ENCODE data around the gene GPN1. TPM values are rescaled to one million over a fixed set of nuclear protein-coding genes. Genes with fewer than 3 reads are reported as not detected.
A peak's percentile ranks its signal among the peaks of the same experiment; 100 is the strongest.

Gene GPN1
- total RNA-seq, 1 donor from 2014 or later: 13.1 TPM

DNA sequence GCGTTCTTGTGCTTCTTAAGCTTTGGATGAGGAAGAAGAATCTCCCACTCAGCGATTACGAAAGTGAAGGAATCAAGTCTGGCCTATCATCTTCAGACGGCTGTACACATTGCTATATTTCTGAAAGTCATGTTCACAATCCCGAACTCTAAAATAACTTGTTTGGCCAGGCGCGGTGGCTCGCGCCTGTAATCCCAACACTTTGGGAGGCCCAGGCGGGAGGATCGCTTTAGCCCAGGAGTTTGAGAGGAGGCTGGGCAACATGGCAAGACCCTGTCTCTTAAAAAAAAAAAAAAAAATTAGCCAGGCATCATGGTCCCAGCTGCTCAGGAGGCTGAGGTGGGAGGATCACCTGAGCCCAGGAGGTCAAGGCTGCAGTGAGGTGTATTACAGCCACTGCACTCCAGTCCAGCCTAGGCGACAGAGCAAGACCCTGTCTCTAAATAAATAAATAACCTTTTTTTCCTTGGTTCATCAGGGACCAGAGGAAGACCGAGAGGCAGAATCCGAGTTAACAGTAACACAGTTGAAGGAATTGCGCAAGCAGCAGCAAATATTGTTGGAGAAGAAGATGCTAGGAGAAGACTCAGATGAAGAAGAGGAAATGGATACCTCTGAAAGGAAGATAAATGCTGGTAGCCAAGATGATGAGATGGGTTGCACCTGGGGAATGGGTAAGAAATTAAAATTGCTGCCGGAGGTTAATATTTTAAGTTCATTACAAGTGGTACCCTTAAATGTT, 35.9 kb downstream of the GPN1 start:
- intact Hi-C loops (cut with DNase I): no loop called here
- Histone ChIP-seq H3K36me3 (peaks cover 46 to 49% of the 10 kb centered on the region in 2 donors), H3K27ac (no peak overlapping the region), H3K9me3 (no peaks in the 10 kb centered on the region), H3K27me3 (no peaks in the 10 kb centered on the region), H3K4me3 (peak overlapping the region; percentile 82 to 95), H3K4me1 (peaks cover 14 to 22% of the 10 kb centered on the region in 2 donors)
- no peak for DNase-seq (ENCODE audit: low spot score in 2 of 2)
- TF ChIP-seq, protein P1, sequence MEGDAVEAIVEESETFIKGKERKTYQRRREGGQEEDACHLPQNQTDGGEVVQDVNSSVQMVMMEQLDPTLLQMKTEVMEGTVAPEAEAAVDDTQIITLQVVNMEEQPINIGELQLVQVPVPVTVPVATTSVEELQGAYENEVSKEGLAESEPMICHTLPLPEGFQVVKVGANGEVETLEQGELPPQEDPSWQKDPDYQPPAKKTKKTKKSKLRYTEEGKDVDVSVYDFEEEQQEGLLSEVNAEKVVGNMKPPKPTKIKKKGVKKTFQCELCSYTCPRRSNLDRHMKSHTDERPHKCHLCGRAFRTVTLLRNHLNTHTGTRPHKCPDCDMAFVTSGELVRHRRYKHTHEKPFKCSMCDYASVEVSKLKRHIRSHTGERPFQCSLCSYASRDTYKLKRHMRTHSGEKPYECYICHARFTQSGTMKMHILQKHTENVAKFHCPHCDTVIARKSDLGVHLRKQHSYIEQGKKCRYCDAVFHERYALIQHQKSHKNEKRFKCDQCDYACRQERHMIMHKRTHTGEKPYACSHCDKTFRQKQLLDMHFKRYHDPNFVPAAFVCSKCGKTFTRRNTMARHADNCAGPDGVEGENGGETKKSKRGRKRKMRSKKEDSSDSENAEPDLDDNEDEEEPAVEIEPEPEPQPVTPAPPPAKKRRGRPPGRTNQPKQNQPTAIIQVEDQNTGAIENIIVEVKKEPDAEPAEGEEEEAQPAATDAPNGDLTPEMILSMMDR (IDR thresholded peaks at IDR 0.05): no peak

DNA sequence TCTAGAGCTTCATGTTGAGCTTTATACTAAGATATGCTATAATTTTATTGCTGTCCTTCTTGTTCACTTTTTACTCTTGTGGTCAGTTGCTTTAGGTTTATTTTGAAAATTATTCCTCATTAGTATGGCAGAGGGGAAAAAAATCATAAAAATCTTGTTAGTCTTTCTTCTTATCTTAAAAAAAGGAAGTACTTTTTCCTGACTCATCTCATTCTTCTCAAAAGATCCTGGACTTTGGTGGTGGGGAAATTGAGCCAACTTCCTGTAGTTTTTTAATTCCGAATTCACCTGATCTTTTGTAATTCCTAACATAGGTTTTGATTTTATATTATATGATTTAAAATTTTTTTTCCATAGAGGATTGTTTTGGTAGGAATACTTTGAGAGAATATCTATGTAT, 38.6 kb downstream of the GPN1 start:
- no peak for DNase-seq (ENCODE audit: low spot score in 2 of 2)
- H3K4me3 ChIP-seq: no peak overlapping the region
- no peaks in the 10 kb centered on the region for H3K27me3 ChIP-seq
- peaks cover 12 to 21% of the 10 kb centered on the region in 2 donors for H3K4me1 ChIP-seq
- TF ChIP-seq, protein P1 (IDR thresholded peaks at IDR 0.05): no peak
- H3K36me3 ChIP-seq: peaks cover 43 to 51% of the 10 kb centered on the region in 2 donors
- intact Hi-C loops (cut with DNase I): no loop called here
- H3K27ac ChIP-seq: no peak overlapping the region
- no peaks in the 10 kb centered on the region for H3K9me3 ChIP-seq

DNA sequence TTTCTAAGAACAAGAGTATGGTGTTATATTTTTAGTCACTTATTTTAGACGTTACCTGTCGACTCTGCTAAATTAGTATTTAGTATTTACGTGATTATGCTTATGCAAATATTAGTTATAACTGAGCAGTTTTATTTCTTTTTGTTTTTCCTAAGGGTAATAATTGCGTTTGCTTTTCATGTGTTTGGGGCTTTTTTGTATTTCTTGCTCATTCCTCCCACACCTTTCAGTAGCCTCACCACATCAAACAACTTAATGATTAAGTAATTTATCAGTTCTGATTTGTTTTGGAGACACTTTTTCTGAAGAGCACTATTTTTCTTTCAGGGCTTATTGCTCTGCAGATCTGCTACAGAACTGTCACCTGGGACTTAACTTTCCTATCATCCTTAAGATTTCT, 42.4 kb downstream of the GPN1 start:
- TF ChIP-seq, protein P1 (IDR thresholded peaks at IDR 0.05): no peak
- no peak for DNase-seq (ENCODE audit: low spot score in 2 of 2)
- Histone ChIP-seq H3K36me3 (peaks cover 55 to 76% of the 10 kb centered on the region in 2 donors), H3K9me3 (no peaks in the 10 kb centered on the region), H3K4me1 (peaks cover 0 to 4% of the 10 kb centered on the region in 2 donors), H3K4me3 (no peak overlapping the region), H3K27me3 (no peaks in the 10 kb centered on the region), H3K27ac (no peak overlapping the region)
- intact Hi-C loops (cut with DNase I): no loop called here

DNA sequence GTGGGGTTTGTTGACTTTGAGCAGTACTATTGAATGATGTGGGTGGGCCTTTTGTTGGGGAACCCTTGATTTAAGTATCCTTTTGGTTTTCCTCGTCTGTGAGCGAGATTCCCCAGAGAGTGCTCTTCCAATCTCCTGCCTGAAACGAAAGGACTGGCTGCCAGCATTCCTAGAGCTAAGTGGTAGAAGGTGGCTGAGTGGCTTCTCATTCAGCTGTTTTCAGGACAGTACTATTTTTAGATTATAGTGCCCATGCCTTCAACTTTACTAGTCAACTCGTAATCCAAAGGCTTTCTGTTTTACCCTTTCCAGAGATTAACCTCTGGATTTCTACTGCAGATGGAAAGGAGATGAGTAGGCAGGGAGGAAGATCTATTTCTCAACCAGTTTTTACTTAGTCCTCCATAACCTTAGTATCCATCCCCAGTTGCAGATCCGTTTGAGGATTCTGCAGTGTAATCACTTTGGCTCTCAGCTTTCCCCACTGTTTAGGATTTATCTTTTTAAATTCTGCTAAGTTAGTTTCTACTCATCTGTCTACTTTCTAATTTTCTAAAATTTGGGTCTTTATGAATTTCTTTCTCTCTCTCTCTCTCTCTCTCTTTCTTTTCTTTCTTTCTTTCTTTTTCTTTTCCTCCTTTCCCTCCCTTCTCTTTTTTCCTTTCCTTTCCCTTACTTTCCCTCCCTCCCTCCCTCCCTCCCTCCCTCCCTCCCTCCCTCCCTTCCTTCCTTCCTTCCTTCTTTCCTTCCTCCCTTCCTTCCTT, 44.1 kb downstream of the GPN1 start:
- H3K4me1 ChIP-seq: no peaks in the 10 kb centered on the region
- no peak overlapping the region for H3K4me3 ChIP-seq
- intact Hi-C loops (cut with DNase I): no loop called here
- H3K27me3 ChIP-seq: no peaks in the 10 kb centered on the region
- no peak overlapping the region for H3K27ac ChIP-seq
- TF ChIP-seq, protein P1 (IDR thresholded peaks at IDR 0.05): no peak
- peaks cover 58 to 81% of the 10 kb centered on the region in 2 donors for H3K36me3 ChIP-seq
- DNase-seq (ENCODE audit: low spot score in 2 of 2): no peak
- no peaks in the 10 kb centered on the region for H3K9me3 ChIP-seq

DNA sequence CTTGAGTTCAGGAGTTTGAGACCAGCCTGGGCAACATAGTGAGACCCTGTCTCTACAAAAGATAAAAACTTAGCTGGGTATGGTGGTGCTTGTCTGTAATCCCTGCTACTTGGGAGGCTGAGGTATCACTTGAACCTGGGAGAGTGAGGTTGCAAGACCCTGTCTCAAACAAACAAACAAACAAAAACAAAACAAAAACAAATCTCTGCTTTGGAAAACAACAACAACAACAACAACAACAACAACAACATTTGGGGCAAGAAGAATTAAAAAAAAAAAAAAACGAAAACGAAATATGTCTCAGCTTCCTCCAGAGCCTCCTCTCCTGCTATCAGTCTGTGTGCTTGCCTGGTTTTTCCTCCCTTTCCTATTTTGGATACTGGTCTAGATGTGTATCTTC, 51.7 kb downstream of the GPN1 start:
- TF ChIP-seq, protein P1 (IDR thresholded peaks at IDR 0.05): no peak
- no peak for DNase-seq (ENCODE audit: low spot score in 2 of 2)
- Histone ChIP-seq H3K27me3 (no peaks in the 10 kb centered on the region), H3K4me1 (peaks cover 9 to 16% of the 10 kb centered on the region in 2 donors), H3K36me3 (peaks cover 41 to 58% of the 10 kb centered on the region in 2 donors), H3K27ac (peak overlapping the region; percentile 89 to 93), H3K9me3 (no peaks in the 10 kb centered on the region), H3K4me3 (no peak overlapping the region)
- intact Hi-C loops (cut with DNase I): loop anchor here (5.0 to 10.0 kb wide), 2 partner anchors 772 to 884 kb away; no protein-coding TSS in a partner anchor
